Esophagus squamous epithelium (tissue), 5 donors: Measurements from ENCODE around the gene PRADC1. TPM values are rescaled to one million over a fixed set of nuclear protein-coding genes. Genes with fewer than 3 reads are reported as not detected.

Source experiments
- DNase-seq: peaks from one replicate; lab custom pipeline; 2025; lab: John Stamatoyannopoulos, UW
- H3K27ac ChIP-seq, 4 donors: fragments of 200-600 bp; sonication (generic); one replicate each; pipeline ENCODE4 v1.5.1; 2016 to 2019; ENCODE audit warnings: mild to moderate bottlenecking in 1 of 4
- H3K27me3 ChIP-seq, 4 donors: fragments of 200-600 bp; sonication (generic); 1 replicate in 3 of 4; 2 replicates in 1 of 4; pipeline versions ENCODE4 v1.5.1 to v1.6.0; 2017 to 2021; ENCODE audit warnings: antibody characterized with exemption in 1 of 4
- H3K36me3 ChIP-seq, 3 donors: fragments of 200-600 bp; sonication (generic); one replicate each; pipeline ENCODE4 v1.5.1; 2016 to 2019
- H3K4me1 ChIP-seq, 3 donors: fragments of 200-600 bp; sonication (generic); one replicate each; pipeline ENCODE4 v1.5.1; 2017 to 2019
- H3K4me3 ChIP-seq, 4 donors: fragments of 200-600 bp; sonication (generic); 1 replicate in 3 of 4; 2 replicates in 1 of 4; pipeline ENCODE4 v1.5.1; 2016 to 2019; ENCODE audit warnings: mild to moderate bottlenecking in 2 of 4, moderate library complexity in 1 of 4
- H3K9me3 ChIP-seq, 3 donors: fragments of 200-600 bp; sonication (generic); one replicate each; pipeline ENCODE4 v1.5.1; 2016 to 2019
- CTCF ChIP-seq, 6 experiments: fragments of 450-650 bp in 4 of 6; fragments of 200-600 bp in 2 of 6; sonication (generic) in 2 of 6; IDR thresholded peaks; one replicate each; pipeline ENCODE4 v1.5.1; 2016 to 2019; ENCODE audit warnings: antibody characterized with exemption in 6 of 6, mild to moderate bottlenecking in 4 of 6, moderate library complexity in 4 of 6
- POLR2A ChIP-seq, 4 donors: fragments of 450-650 bp; IDR thresholded peaks; one replicate each; pipeline ENCODE4 v1.6.1; 2017; ENCODE audit warnings: antibody characterized with exemption in 4 of 4, mild to moderate bottlenecking in 4 of 4, moderate library complexity in 3 of 4
- WGBS, 2 donors: methylation state at CpG; one replicate each; pipeline ENCODE4 v1.1.5; 2018; 5-methylcytosine and 5-hydroxymethylcytosine counted together
- intact Hi-C: fragments of 100-400 bp; cut with DNase I; formaldehyde crosslinking; loops from one replicate; pipeline ENCODE4 v1.15.0; 2022
- total RNA-seq, 4 donors: library from RNA; depleted of rRNA; stranded (reverse); fragments of >200 nt; gene quantifications; one replicate each; pipeline ENCODE4 v1.1.0, GENCODE V29; 2016
- donor health status: DM: yes; HTN: yes; CAD: no.

The PRADC1 gene
- total RNA-seq, 4 donors from 2014 or later: 19.2 to 32.8 (median 29.3) TPM

GRCh38 chr2:73246850-73247249 is 13.8 kb upstream of the PRADC1 start:
- Histone ChIP-seq H3K27me3 (no peaks in the 10 kb centered on the region), H3K9me3 (no peaks in the 10 kb centered on the region), H3K36me3 (peaks cover 21 to 100% (median 71%) of the 10 kb centered on the region in 3 donors), H3K27ac (no peak overlapping the region), H3K4me1 (peaks cover 0 to 23% (median 3%) of the 10 kb centered on the region in 3 donors), H3K4me3 (no peak overlapping the region)
- intact Hi-C loops: no loop called here
- DNase-seq: no peak
- TF ChIP-seq CTCF (IDR thresholded peaks at IDR 0.05): no peak
- no peak for TF ChIP-seq POLR2A (IDR thresholded peaks at IDR 0.05)
- 69 to 81% methylated on average over 3 of the region's 3 CpGs for WGBS, 2 donors

- Histone ChIP-seq H3K36me3 (peaks cover 18 to 100% (median 51%) of the 10 kb centered on the region in 3 donors), H3K27me3 (no peaks in the 10 kb centered on the region), H3K9me3 (no peaks in the 10 kb centered on the region), H3K4me1 (peaks cover 0 to 31% (median 3%) of the 10 kb centered on the region in 3 donors), H3K4me3 (no peak overlapping the region), H3K27ac (no peak overlapping the region)
- intact Hi-C loops: no loop called here
- WGBS, 2 donors: 66 to 77% methylated on average over 3 of the region's 3 CpGs
- no peak for DNase-seq
- TF ChIP-seq CTCF (IDR thresholded peaks at IDR 0.05): no peak
- no peak for TF ChIP-seq POLR2A (IDR thresholded peaks at IDR 0.05)
Observed at GRCh38 chr2:73244580-73244979, 11.5 kb upstream of the PRADC1 start.

GRCh38 chr2:73243884-73244570 is 11.0 kb upstream of the PRADC1 start:
- no peak overlapping the region for H3K27ac ChIP-seq
- no peak overlapping the region for H3K4me3 ChIP-seq
- TF ChIP-seq CTCF (IDR thresholded peaks at IDR 0.05): no peak
- no peak for TF ChIP-seq POLR2A (IDR thresholded peaks at IDR 0.05)
- no peak for DNase-seq
- no peaks in the 10 kb centered on the region for H3K9me3 ChIP-seq
- intact Hi-C loops: no loop called here
- WGBS, 2 donors: 34 to 40% methylated on average over 5 of the region's 5 CpGs
- peaks cover 18 to 100% (median 45%) of the 10 kb centered on the region in 3 donors for H3K36me3 ChIP-seq
- H3K4me1 ChIP-seq: peaks cover 0 to 36% (median 3%) of the 10 kb centered on the region in 3 donors
- no peaks in the 10 kb centered on the region for H3K27me3 ChIP-seq

GRCh38 chr2:73239776-73240175 is 6.7 kb upstream of the PRADC1 start:
- H3K4me3 ChIP-seq: no peak overlapping the region
- WGBS, 2 donors: 21 to 23% methylated on average over 3 of the region's 3 CpGs
- no peak overlapping the region for H3K27ac ChIP-seq
- H3K4me1 ChIP-seq: peaks cover 6 to 79% (median 18%) of the 10 kb centered on the region in 3 donors
- peaks cover 7 to 73% (median 14%) of the 10 kb centered on the region in 3 donors for H3K36me3 ChIP-seq
- no peaks in the 10 kb centered on the region for H3K27me3 ChIP-seq
- TF ChIP-seq POLR2A (IDR thresholded peaks at IDR 0.05): no peak
- TF ChIP-seq CTCF (IDR thresholded peaks at IDR 0.05): no peak
- intact Hi-C loops: no loop called here
- H3K9me3 ChIP-seq: no peaks in the 10 kb centered on the region
- DNase-seq: no peak

- TF ChIP-seq POLR2A (IDR thresholded peaks at IDR 0.05) (no peak), CTCF (IDR thresholded peaks at IDR 0.05) (no peak)
- Histone ChIP-seq H3K4me3 (no peak overlapping the region), H3K9me3 (no peaks in the 10 kb centered on the region), H3K4me1 (peaks cover 6 to 74% (median 18%) of the 10 kb centered on the region in 3 donors), H3K27me3 (no peaks in the 10 kb centered on the region), H3K27ac (no peak overlapping the region), H3K36me3 (peaks cover 0 to 65% (median 7%) of the 10 kb centered on the region in 3 donors)
- 83 to 100% methylated on average over 1 of the region's 1 CpG for WGBS, 2 donors
- no peak for DNase-seq
- intact Hi-C loops: no loop called here
Observed at GRCh38 chr2:73238976-73239375, 5.9 kb upstream of the PRADC1 start.
